Lower lobe of right lung (tissue), 2 donors: ENCODE results near the gene CITED2. TPM values are rescaled to one million over a fixed set of nuclear protein-coding genes. Genes with fewer than 3 reads are reported as not detected.

Source experiments
- ATAC-seq, 2 donors: fragments of 200-7000 bp; cut with Tn5 transposase; one replicate each; pipeline ENCODE4 v1.9.1; 2020 to 2022; ENCODE audit warnings: mild to moderate bottlenecking in 2 of 2, moderate library complexity in 2 of 2
- DNase-seq: peaks from one replicate; pipeline ENCODE4 v3.0.0-alpha.2; 2020
- H3K27ac ChIP-seq: fragments of 200-600 bp; one replicate; pipeline ENCODE4 v1.8.0; 2022
- H3K27me3 ChIP-seq: fragments of 200-600 bp; one replicate; pipeline ENCODE4 v1.8.0; 2022; ENCODE audit warnings: low read depth
- H3K36me3 ChIP-seq: fragments of 200-600 bp; one replicate; pipeline ENCODE4 v1.8.0; 2022; ENCODE audit warnings: mild to moderate bottlenecking
- H3K4me1 ChIP-seq: fragments of 200-600 bp; one replicate; pipeline ENCODE4 v1.8.0; 2022
- H3K4me3 ChIP-seq: fragments of 200-600 bp; one replicate; pipeline ENCODE4 v1.8.0; 2022; ENCODE audit warnings: mild to moderate bottlenecking
- H3K9me3 ChIP-seq: fragments of 200-600 bp; one replicate; pipeline ENCODE4 v1.8.0; 2022
- intact Hi-C: fragments of 100-400 bp; cut with DNase I; formaldehyde crosslinking; loops from one replicate; pipeline ENCODE4 v1.11.0; 2022
- total RNA-seq: library from RNA; stranded (reverse); fragmentation: NEBNext Ultra II Directional; extraction: Animal tissue kit (Norgen Biotek cat#: 25700); gene quantifications from one replicate; pipeline ENCODE4 v1.2.1, GENCODE V29; 2021
- TF ChIP-seq, protein P1 (sequence below): fragments of 200-600 bp; IDR thresholded peaks from one replicate; pipeline ENCODE4 v1.8.0; 2022; ENCODE audit warnings: antibody characterized with exemption, mild to moderate bottlenecking
- donor health status: DM: no; HTN: yes; CAD: no; lungs with severe emphysema.

Gene CITED2
- total RNA-seq, 1 donor from 2014 or later: 275 TPM

GRCh38 chr6:139381216-139381865 is 6.9 kb upstream of the CITED2 start:
- Histone ChIP-seq H3K4me3 (no peak overlapping the region), H3K27me3 (no peaks in the 10 kb centered on the region), H3K27ac (no peak overlapping the region), H3K36me3 (no peaks in the 10 kb centered on the region), H3K4me1 (peaks cover 11% of the 10 kb centered on the region), H3K9me3 (no peaks in the 10 kb centered on the region)
- ATAC-seq: no peak
- intact Hi-C loops: no loop called here
- TF ChIP-seq, protein P1, sequence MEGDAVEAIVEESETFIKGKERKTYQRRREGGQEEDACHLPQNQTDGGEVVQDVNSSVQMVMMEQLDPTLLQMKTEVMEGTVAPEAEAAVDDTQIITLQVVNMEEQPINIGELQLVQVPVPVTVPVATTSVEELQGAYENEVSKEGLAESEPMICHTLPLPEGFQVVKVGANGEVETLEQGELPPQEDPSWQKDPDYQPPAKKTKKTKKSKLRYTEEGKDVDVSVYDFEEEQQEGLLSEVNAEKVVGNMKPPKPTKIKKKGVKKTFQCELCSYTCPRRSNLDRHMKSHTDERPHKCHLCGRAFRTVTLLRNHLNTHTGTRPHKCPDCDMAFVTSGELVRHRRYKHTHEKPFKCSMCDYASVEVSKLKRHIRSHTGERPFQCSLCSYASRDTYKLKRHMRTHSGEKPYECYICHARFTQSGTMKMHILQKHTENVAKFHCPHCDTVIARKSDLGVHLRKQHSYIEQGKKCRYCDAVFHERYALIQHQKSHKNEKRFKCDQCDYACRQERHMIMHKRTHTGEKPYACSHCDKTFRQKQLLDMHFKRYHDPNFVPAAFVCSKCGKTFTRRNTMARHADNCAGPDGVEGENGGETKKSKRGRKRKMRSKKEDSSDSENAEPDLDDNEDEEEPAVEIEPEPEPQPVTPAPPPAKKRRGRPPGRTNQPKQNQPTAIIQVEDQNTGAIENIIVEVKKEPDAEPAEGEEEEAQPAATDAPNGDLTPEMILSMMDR: no peak
- DNase-seq: no peak

DNA sequence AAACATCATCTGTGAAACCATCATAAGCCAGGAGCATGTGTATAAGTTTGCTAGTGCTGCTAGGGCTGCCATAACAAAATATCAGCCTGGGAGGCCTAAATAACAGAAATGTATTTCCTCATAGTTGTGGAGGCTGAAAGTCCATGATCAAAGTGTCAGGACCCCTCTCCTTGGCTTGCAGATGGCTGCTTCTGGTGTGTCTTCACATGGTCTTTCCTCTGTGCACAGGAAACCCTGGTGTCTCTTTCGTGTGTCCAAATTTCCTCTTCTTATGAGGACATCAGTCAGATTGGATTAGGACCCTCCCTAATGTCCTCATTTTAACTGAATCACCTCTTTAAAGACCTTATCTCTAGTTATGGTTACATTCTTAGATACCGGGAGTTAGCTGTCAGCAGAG is 6.2 kb upstream of the CITED2 start:
- ATAC-seq (no peak), DNase-seq (no peak)
- Histone ChIP-seq H3K4me3 (no peak overlapping the region), H3K27me3 (no peaks in the 10 kb centered on the region), H3K4me1 (peaks cover 17% of the 10 kb centered on the region), H3K36me3 (no peaks in the 10 kb centered on the region), H3K27ac (no peak overlapping the region), H3K9me3 (no peaks in the 10 kb centered on the region)
- intact Hi-C loops: no loop called here
- TF ChIP-seq, protein P1: no peak

DNA sequence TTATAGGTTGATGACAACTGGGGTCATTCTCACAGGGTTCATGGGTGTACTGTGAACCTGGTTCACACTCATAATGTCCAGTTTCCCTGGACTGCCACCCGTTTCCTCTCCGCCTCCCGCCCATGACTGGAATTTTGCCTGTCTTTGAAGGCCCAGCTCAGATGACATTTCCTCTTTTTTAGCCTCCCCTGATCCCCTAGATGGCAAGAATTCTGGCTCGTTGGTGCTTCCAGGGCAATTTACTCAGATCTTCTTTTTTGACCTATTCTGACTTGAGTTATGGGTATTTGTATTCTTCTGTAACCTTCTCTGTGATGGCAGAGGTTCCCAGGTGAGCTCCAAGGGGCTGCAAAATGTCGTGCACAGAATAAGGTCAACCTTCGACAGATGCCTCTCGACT is 5.7 kb upstream of the CITED2 start:
- ATAC-seq: no peak

GRCh38 chr6:139378882-139379341 is 4.5 kb upstream of the CITED2 start:
- no peak for ATAC-seq
- H3K27ac ChIP-seq: no peak overlapping the region
- no peaks in the 10 kb centered on the region for H3K9me3 ChIP-seq
- H3K4me3 ChIP-seq: no peak overlapping the region
- no peak for DNase-seq
- H3K36me3 ChIP-seq: no peaks in the 10 kb centered on the region
- H3K27me3 ChIP-seq: no peaks in the 10 kb centered on the region
- H3K4me1 ChIP-seq: peaks cover 17% of the 10 kb centered on the region
- intact Hi-C loops: loop anchor here (10.0 kb wide), 2 partner anchors 156 to 376 kb away; no protein-coding TSS in a partner anchor
- TF ChIP-seq, protein P1: no peak

More for the DNA sequence above, 5.7 kb upstream of the CITED2 start:
- H3K27ac ChIP-seq: no peak overlapping the region
- no peaks in the 10 kb centered on the region for H3K27me3 ChIP-seq
- peaks cover 17% of the 10 kb centered on the region for H3K4me1 ChIP-seq
- no peaks in the 10 kb centered on the region for H3K9me3 ChIP-seq
- H3K4me3 ChIP-seq: no peak overlapping the region
- no peak for DNase-seq
- H3K36me3 ChIP-seq: no peaks in the 10 kb centered on the region
- TF ChIP-seq, protein P1: no peak
- intact Hi-C loops: no loop called here

DNA sequence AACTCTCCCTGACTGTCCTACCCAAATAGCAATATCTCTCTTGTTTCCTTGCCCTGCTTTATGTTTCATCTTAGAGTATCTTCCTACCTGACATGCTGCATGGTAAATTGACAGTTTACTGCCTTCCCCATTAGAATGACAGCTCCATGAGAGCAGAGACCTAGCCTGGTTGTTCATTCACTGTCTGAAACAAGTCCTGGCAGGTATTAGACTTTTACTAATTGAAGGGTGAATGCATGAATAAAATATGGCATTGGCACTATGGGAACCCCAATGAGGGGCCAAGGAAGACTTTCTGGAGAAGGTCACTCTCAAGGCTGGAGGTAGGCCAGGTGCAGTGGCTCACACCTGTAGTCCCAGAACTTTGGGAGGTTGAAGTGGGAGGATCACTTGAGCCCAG is 3.8 kb upstream of the CITED2 start:
- DNase-seq: no peak
- no peaks in the 10 kb centered on the region for H3K27me3 ChIP-seq
- peaks cover 4% of the 10 kb centered on the region for H3K36me3 ChIP-seq
- TF ChIP-seq, protein P1: no peak
- H3K27ac ChIP-seq: no peak overlapping the region
- H3K4me1 ChIP-seq: peaks cover 17% of the 10 kb centered on the region
- H3K9me3 ChIP-seq: no peaks in the 10 kb centered on the region
- ATAC-seq: no peak
- intact Hi-C loops: loop anchor here (10.0 kb wide), 2 partner anchors 157 to 377 kb away; no protein-coding TSS in a partner anchor
- no peak overlapping the region for H3K4me3 ChIP-seq
